ENCODE results near the gene PTPN13. TPM values are rescaled to one million over a fixed set of nuclear protein-coding genes. Genes with fewer than 3 reads are reported as not detected.

The PTPN13 gene
- total RNA-seq, 2 donors from 2014 or later: 130 to 238 TPM

DNA sequence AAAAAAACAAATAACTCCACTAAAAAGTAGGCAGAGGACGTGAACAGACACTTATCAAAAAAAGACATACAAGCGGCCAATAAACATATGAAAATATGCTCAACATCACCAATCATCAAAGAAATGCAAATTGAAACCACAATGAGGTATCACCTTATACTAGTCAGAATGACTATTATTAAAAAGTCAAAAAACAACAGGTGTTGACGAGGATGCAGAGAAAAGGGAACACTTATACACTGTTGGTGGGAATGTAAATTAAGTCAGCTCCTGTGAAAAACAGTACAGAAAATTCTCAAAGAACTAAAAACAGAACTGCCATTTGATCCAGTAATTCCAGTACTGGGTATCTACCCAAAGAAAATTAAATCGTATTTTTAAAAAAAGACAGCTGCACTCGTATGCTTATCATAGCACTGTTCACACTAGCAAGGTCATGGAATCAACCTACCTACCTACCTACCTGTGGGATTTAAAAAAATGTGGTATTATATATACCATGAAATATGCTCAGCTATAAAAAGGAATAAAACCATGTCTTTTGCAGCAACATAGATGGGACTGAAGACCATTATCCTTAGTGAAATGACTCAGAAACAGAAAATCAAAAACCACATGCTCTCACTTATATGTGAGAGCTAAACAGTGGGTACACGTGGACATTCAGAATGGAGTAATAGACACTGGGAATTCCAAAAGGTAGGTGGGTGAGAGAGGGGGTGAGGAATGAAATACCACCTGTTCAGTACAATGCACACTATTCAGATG, 24.8 kb upstream of the PTPN13 start:
- peaks cover 2% of the 10 kb centered on the region for H3K9me3 Mint-ChIP-seq
- Histone ChIP-seq H3K27me3 (ENCODE audit: control insufficient read depth, insufficient read depth, low read length, poor library complexity, severe bottlenecking) (peaks cover 48% of the 10 kb centered on the region), H3K36me3 (ENCODE audit: control insufficient read depth, insufficient read depth, low read length) (no peaks in the 10 kb centered on the region), H3K4me1 (ENCODE audit: control insufficient read depth, insufficient read depth, low read length) (peaks cover 5% of the 10 kb centered on the region), H3K9me3 (ENCODE audit: control insufficient read depth, low read length) (no peaks in the 10 kb centered on the region), H3K4me3 (ENCODE audit: low read length) (no peak overlapping the region), H3K9ac (ENCODE audit: extremely low read depth, low read length, poor library complexity, severe bottlenecking) (no peak overlapping the region), H3K27ac (ENCODE audit: low read depth, low read length) (no peak overlapping the region)
- H3K4me3 Mint-ChIP-seq: no peak overlapping the region
- DNase-seq: no peak
- peaks cover 41% of the 10 kb centered on the region for H3K4me1 Mint-ChIP-seq
- H3K36me3 Mint-ChIP-seq (ENCODE audit: low read depth): no peaks in the 10 kb centered on the region
- no peak overlapping the region for H3K27ac Mint-ChIP-seq
- no peak for TF ChIP-seq CTCF (conservative IDR thresholded peaks at IDR 0.05)
- WGBS, 2 experiments (ENCODE audit: insufficient coverage in 1 of 2, insufficient read length in 1 of 2): 85 to 88% methylated on average over 3 to 6 of the region's 6 CpGs
- peaks cover 46% of the 10 kb centered on the region for H3K27me3 Mint-ChIP-seq (ENCODE audit: insufficient read depth)

- H3K36me3 ChIP-seq (ENCODE audit: control insufficient read depth, insufficient read depth, low read length): no peaks in the 10 kb centered on the region
- no peak overlapping the region for H3K4me3 Mint-ChIP-seq
- WGBS, 2 experiments (ENCODE audit: insufficient coverage in 1 of 2, insufficient read length in 1 of 2): 86 to 96% methylated on average over 1 to 6 of the region's 6 CpGs
- H3K27me3 ChIP-seq (ENCODE audit: control insufficient read depth, insufficient read depth, low read length, poor library complexity, severe bottlenecking): peaks cover 32% of the 10 kb centered on the region
- no peak overlapping the region for H3K27ac Mint-ChIP-seq
- no peak overlapping the region for H3K27ac ChIP-seq (ENCODE audit: low read depth, low read length)
- peaks cover 25% of the 10 kb centered on the region for H3K27me3 Mint-ChIP-seq (ENCODE audit: insufficient read depth)
- H3K4me1 ChIP-seq (ENCODE audit: control insufficient read depth, insufficient read depth, low read length): no peaks in the 10 kb centered on the region
- no peaks in the 10 kb centered on the region for H3K36me3 Mint-ChIP-seq (ENCODE audit: low read depth)
- H3K4me3 ChIP-seq (ENCODE audit: low read length): no peak overlapping the region
- TF ChIP-seq CTCF (conservative IDR thresholded peaks at IDR 0.05): no peak
- DNase-seq: no peak
- H3K9me3 Mint-ChIP-seq: no peaks in the 10 kb centered on the region
- H3K4me1 Mint-ChIP-seq: peaks cover 10% of the 10 kb centered on the region
- no peaks in the 10 kb centered on the region for H3K9me3 ChIP-seq (ENCODE audit: control insufficient read depth, low read length)
- no peak overlapping the region for H3K9ac ChIP-seq (ENCODE audit: extremely low read depth, low read length, poor library complexity, severe bottlenecking)
Observed at GRCh38 chr4:86579941-86580340, 14.2 kb upstream of the PTPN13 start.

GRCh38 chr4:86582410-86582809, 11.7 kb upstream of the PTPN13 start:
- Histone ChIP-seq H3K27me3 (ENCODE audit: control insufficient read depth, insufficient read depth, low read length, poor library complexity, severe bottlenecking) (peaks cover 42% of the 10 kb centered on the region), H3K27ac (ENCODE audit: low read depth, low read length) (no peak overlapping the region), H3K4me1 (ENCODE audit: control insufficient read depth, insufficient read depth, low read length) (peaks cover 6% of the 10 kb centered on the region), H3K9ac (ENCODE audit: extremely low read depth, low read length, poor library complexity, severe bottlenecking) (no peak overlapping the region), H3K4me3 (ENCODE audit: low read length) (no peak overlapping the region), H3K36me3 (ENCODE audit: control insufficient read depth, insufficient read depth, low read length) (no peaks in the 10 kb centered on the region), H3K9me3 (ENCODE audit: control insufficient read depth, low read length) (no peaks in the 10 kb centered on the region)
- Mint-ChIP-seq H3K9me3 (no peaks in the 10 kb centered on the region), H3K4me1 (peaks cover 29% of the 10 kb centered on the region), H3K27me3 (ENCODE audit: insufficient read depth) (peaks cover 38% of the 10 kb centered on the region), H3K27ac (no peak overlapping the region), H3K36me3 (ENCODE audit: low read depth) (no peaks in the 10 kb centered on the region), H3K4me3 (no peak overlapping the region)
- WGBS, 2 experiments (ENCODE audit: insufficient coverage in 1 of 2, insufficient read length in 1 of 2): 96 to 100% methylated on average over 2 of the region's 2 CpGs
- DNase-seq: no peak
- no peak for TF ChIP-seq CTCF (conservative IDR thresholded peaks at IDR 0.05)
